Measurements from ENCODE around the gene SPATA6.
"Not testable (repeated sequence)": the region's sequence is repeated elsewhere in the genome, so short reads cannot be mapped to it uniquely, and the experiment has no call there.

DNA sequence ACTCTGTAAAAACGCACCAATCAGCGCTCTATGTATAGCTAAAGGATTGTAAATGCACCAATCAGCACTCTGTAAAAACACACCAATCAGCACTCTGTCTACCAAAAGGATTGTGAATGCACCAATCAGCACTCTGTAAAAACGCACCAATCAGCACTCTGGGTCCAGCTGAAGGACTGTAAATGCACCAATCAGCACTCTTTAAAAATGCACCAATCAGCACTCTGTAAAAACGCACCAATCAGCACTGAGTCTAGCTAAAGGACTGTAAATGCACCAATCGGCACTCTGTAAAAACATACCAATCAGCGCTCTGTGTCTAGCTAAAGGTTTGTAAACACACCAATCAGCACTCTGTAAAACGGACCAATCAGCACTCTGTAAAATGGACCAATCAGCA lies 27.8 kb downstream of the SPATA6 start:
- TF ChIP-seq, protein P1, sequence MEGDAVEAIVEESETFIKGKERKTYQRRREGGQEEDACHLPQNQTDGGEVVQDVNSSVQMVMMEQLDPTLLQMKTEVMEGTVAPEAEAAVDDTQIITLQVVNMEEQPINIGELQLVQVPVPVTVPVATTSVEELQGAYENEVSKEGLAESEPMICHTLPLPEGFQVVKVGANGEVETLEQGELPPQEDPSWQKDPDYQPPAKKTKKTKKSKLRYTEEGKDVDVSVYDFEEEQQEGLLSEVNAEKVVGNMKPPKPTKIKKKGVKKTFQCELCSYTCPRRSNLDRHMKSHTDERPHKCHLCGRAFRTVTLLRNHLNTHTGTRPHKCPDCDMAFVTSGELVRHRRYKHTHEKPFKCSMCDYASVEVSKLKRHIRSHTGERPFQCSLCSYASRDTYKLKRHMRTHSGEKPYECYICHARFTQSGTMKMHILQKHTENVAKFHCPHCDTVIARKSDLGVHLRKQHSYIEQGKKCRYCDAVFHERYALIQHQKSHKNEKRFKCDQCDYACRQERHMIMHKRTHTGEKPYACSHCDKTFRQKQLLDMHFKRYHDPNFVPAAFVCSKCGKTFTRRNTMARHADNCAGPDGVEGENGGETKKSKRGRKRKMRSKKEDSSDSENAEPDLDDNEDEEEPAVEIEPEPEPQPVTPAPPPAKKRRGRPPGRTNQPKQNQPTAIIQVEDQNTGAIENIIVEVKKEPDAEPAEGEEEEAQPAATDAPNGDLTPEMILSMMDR (conservative IDR thresholded peaks at IDR 0.05 in 1 of 2, IDR thresholded peaks at IDR 0.05 in 1 of 2; ENCODE audit: low read depth in 1 of 2, low read length in 2 of 2) = not testable (repeated sequence)
- not testable (repeated sequence) for TF ChIP-seq EZH2 (IDR thresholded peaks at IDR 0.05; ENCODE audit: low read length, missing control alignments)

Data from fibroblast of lung (primary cell).